SU-DHL-6 (cell line): Measurements from ENCODE around the gene BTN2A1.

Experiments used
- CTCF ChIP-seq: fragments of 200-600 bp; sonication (generic); IDR thresholded peaks from one replicate; pipeline ENCODE4 v1.5.1; 2017; ENCODE audit warnings: antibody characterized with exemption, mild to moderate bottlenecking, low read length, moderate library complexity; ENCODE audit not compliant: insufficient read depth, poor library complexity, severe bottlenecking
- EZH2phosphoT487 ChIP-seq: fragments of 200-600 bp; sonication (generic), shearing (Covaris generic); conservative IDR thresholded peaks from 2 replicates; pipeline ENCODE4 v1.6.1; 2018; ENCODE audit warnings: mild to moderate bottlenecking, antibody characterized with exemption, low read length, moderate library complexity, mixed read lengths

GRCh38 chr6:26421259-26422144, 36.3 kb upstream of the BTN2A1 start:
- TF ChIP-seq CTCF, result no peak
- TF ChIP-seq EZH2phosphoT487, result no peak
